A549 (cell line): ENCODE data around the gene CKAP5. TPM values are rescaled to one million over a fixed set of nuclear protein-coding genes. Genes with fewer than 3 reads are reported as not detected.
A peak's percentile ranks its signal among the peaks of the same experiment; 100 is the strongest.

Experiments
- BHLHE40 ChIP-seq: IDR thresholded peaks from 2 replicates; pipeline ENCODE4 v1.6.1; 2012; ENCODE audit warnings: low read depth, low read length, inconsistent platforms
- CBX2 ChIP-seq: fragments of 200-600 bp; sonication (generic); IDR thresholded peaks from 2 replicates; pipeline ENCODE4 v1.6.1; 2016; ENCODE audit warnings: low read depth, mild to moderate bottlenecking, borderline replicate concordance
- CEBPB ChIP-seq, 2 experiments: fragments of >200 bp in 1 of 2; sonication (Bioruptor Twin) in 1 of 2; formaldehyde crosslinking in 1 of 2; IDR thresholded peaks; 2 replicates each; pipeline ENCODE4 v1.6.1; 2012 to 2016
- CHD2 ChIP-seq: fragments of 150-350 bp; IDR thresholded peaks from 2 replicates; pipeline ENCODE4 v1.6.1; 2014; ENCODE audit warnings: low read length; ENCODE audit not compliant: partially characterized antibody
- EHF ChIP-seq: fragments of 250-450 bp; sonication (Bioruptor Pico); IDR thresholded peaks from 2 replicates; pipeline ENCODE4 v1.5.0; 2020; ENCODE audit warnings: mild to moderate bottlenecking
- EHMT2 ChIP-seq: fragments of 200-600 bp; sonication (generic); IDR thresholded peaks from 2 replicates; pipeline ENCODE4 v1.6.1; 2016; ENCODE audit warnings: antibody characterized with exemption, low read depth, mild to moderate bottlenecking, moderate library complexity
- ELK1 ChIP-seq: fragments of 150-350 bp; IDR thresholded peaks from 2 replicates; pipeline ENCODE4 v1.6.1; 2014; ENCODE audit warnings: low read depth, mild to moderate bottlenecking, low read length
- EP300 ChIP-seq, 2 experiments: fragments of >200 bp; sonication (Bioruptor Twin); formaldehyde crosslinking; IDR thresholded peaks; 2 replicates in 1 of 2; 3 replicates in 1 of 2; pipeline ENCODE4 v1.6.1; 2016 to 2017
- ESRRA ChIP-seq: fragments of 150-350 bp; IDR thresholded peaks from 2 replicates; pipeline ENCODE4 v1.6.1; 2014; ENCODE audit warnings: mild to moderate bottlenecking, low read length, borderline replicate concordance
- FOSB ChIP-seq: fragments of 250-450 bp; sonication (Bioruptor Pico); IDR thresholded peaks from 2 replicates; pipeline ENCODE4 v1.5.0; 2020; ENCODE audit warnings: mild to moderate bottlenecking, moderate library complexity
- FOSL2 ChIP-seq, 2 experiments: fragments of 450-650 bp in 1 of 2; fragments of >200 bp in 1 of 2; sonication (Bioruptor Twin) in 1 of 2; formaldehyde crosslinking; IDR thresholded peaks; 2 replicates each; pipeline versions ENCODE4 v1.5.0 to v1.6.1; 2016 to 2020; ENCODE audit warnings: mild to moderate bottlenecking in 1 of 2, moderate library complexity in 1 of 2
- HDAC2 ChIP-seq: fragments of 200-600 bp; sonication (generic); IDR thresholded peaks from 2 replicates; pipeline ENCODE4 v1.6.1; 2016
- HES2 ChIP-seq: fragments of >200 bp; sonication (Bioruptor Twin); formaldehyde crosslinking; IDR thresholded peaks from 2 replicates; pipeline ENCODE4 v1.6.1; 2016
- HEYL ChIP-seq: fragments of 250-450 bp; sonication (Bioruptor Pico); IDR thresholded peaks from 2 replicates; pipeline ENCODE4 v1.8.0; 2021; ENCODE audit warnings: mild to moderate bottlenecking, moderate library complexity
- HOXA7 ChIP-seq: fragments of 250-450 bp; sonication (Bioruptor Pico); IDR thresholded peaks from 2 replicates; pipeline ENCODE4 v1.5.0; 2020; ENCODE audit warnings: mild to moderate bottlenecking, moderate library complexity
- HOXB13 ChIP-seq: fragments of 250-450 bp; sonication (Bioruptor Pico); IDR thresholded peaks from 2 replicates; pipeline ENCODE4 v1.5.0; 2020; ENCODE audit warnings: low read depth, mild to moderate bottlenecking, moderate library complexity
- JUN ChIP-seq, 2 experiments: fragments of >200 bp; sonication (Bioruptor Twin); formaldehyde crosslinking; IDR thresholded peaks; 2 replicates in 1 of 2; 3 replicates in 1 of 2; pipeline ENCODE4 v1.6.1; 2016 to 2017
- JUNB ChIP-seq: fragments of >200 bp; sonication (Bioruptor Twin); formaldehyde crosslinking; IDR thresholded peaks from 2 replicates; pipeline ENCODE4 v1.6.1; 2016
- MAX ChIP-seq: IDR thresholded peaks from 2 replicates; pipeline ENCODE4 v1.6.1; 2012
- MAZ ChIP-seq: fragments of 150-350 bp; IDR thresholded peaks from 2 replicates; pipeline ENCODE4 v1.6.1; 2014; ENCODE audit warnings: antibody characterized with exemption, low read depth, low read length, borderline replicate concordance
- NFE2L2 ChIP-seq: fragments of 150-350 bp; conservative IDR thresholded peaks from 2 replicates; pipeline ENCODE4 v1.6.1; 2014; ENCODE audit warnings: low read length
- NPAS2 ChIP-seq: fragments of 250-450 bp; sonication (Bioruptor Pico); IDR thresholded peaks from 2 replicates; pipeline ENCODE4 v1.8.0; 2022; ENCODE audit warnings: mild to moderate bottlenecking, moderate library complexity, borderline replicate concordance
- NR3C1 ChIP-seq: fragments of >200 bp; sonication (Bioruptor Twin); formaldehyde crosslinking; IDR thresholded peaks from 3 replicates; pipeline ENCODE4 v1.6.1; 2017
- PBX3 ChIP-seq: IDR thresholded peaks from 2 replicates; pipeline ENCODE4 v1.6.1; 2012
- POLR2A ChIP-seq: IDR thresholded peaks from 2 replicates; pipeline ENCODE4 v1.6.1; 2012; ENCODE audit warnings: mild to moderate bottlenecking, low read length
- POLR2AphosphoS2 ChIP-seq: conservative IDR thresholded peaks from 2 replicates; pipeline ENCODE4 v1.6.1; 2012; ENCODE audit warnings: low read length, improper control_type of control experiment, inconsistent platforms
- REST ChIP-seq: fragments of 200-600 bp; sonication (generic); IDR thresholded peaks from 2 replicates; pipeline ENCODE4 v1.6.1; 2016; ENCODE audit warnings: antibody characterized with exemption, mild to moderate bottlenecking, moderate library complexity
- RFX5 ChIP-seq: fragments of 450-650 bp; IDR thresholded peaks from 2 replicates; pipeline ENCODE4 v1.7.1; 2014; ENCODE audit warnings: antibody characterized with exemption, mild to moderate bottlenecking, moderate library complexity
- RNF2 ChIP-seq: fragments of 200-600 bp; sonication (generic); IDR thresholded peaks from 2 replicates; pipeline ENCODE4 v1.6.1; 2016; ENCODE audit warnings: low read depth, mild to moderate bottlenecking, antibody characterized with exemption, moderate library complexity, borderline replicate concordance
- SMC3 ChIP-seq: fragments of >200 bp; sonication (Bioruptor Twin); formaldehyde crosslinking; IDR thresholded peaks from 3 replicates; pipeline ENCODE4 v1.6.1; 2018; ENCODE audit warnings: inconsistent platforms
- SREBF2 ChIP-seq: fragments of 450-650 bp; IDR thresholded peaks from 2 replicates; pipeline ENCODE4 v1.6.1; 2014; ENCODE audit warnings: mild to moderate bottlenecking, moderate library complexity
- TFCP2L1 ChIP-seq: fragments of 250-450 bp; sonication (Bioruptor Pico); IDR thresholded peaks from 2 replicates; pipeline ENCODE4 v1.5.0; 2021; ENCODE audit warnings: mild to moderate bottlenecking
- USF2 ChIP-seq: fragments of 450-650 bp; IDR thresholded peaks from 2 replicates; pipeline ENCODE4 v1.6.1; 2014; ENCODE audit warnings: antibody characterized with exemption
- ZC3H11A ChIP-seq: fragments of 450-650 bp; IDR thresholded peaks from 2 replicates; pipeline ENCODE4 v1.6.1; 2014; ENCODE audit warnings: antibody characterized with exemption, mild to moderate bottlenecking
- ZNF302 ChIP-seq: fragments of 250-450 bp; sonication (Bioruptor Pico); IDR thresholded peaks from 2 replicates; pipeline ENCODE4 v1.9.0; 2021; ENCODE audit warnings: inconsistent platforms, mild to moderate bottlenecking, moderate library complexity
- polyA plus RNA-seq, 4 experiments: library from polyadenylated mRNA; depleted of rRNA in 3 of 4; stranded (reverse); fragments of >200 nt; fragmentation: RNase III in 1 of 4; extraction: RNeasy Plus Mini Kit Qiagen cat#74134 plus additional on column Dnase treatment in 1 of 4; gene quantifications; 2 replicates in 3 of 4; 3 replicates in 1 of 4; pipeline ENCODE4 v1.2.3, GENCODE V29; 2011 to 2017

Gene CKAP5
- polyA plus RNA-seq, 2 of the 4 experiments (the other 2 are of a cell fraction) = 66.3 to 173 TPM

GRCh38 chr11:46718155-46719019 lies 127.7 kb downstream of the CKAP5 start (continued):
- TF ChIP-seq NFE2L2 = no peak
- no peak for TF ChIP-seq POLR2AphosphoS2
- no peak for TF ChIP-seq ELK1
- no peak for TF ChIP-seq FOSL2 (IDR thresholded peaks at IDR 0.05)
- TF ChIP-seq FOSL2 (CRISPR knock-in tag; IDR thresholded peaks at IDR 0.05) = no peak
- TF ChIP-seq EP300 (IDR thresholded peaks at IDR 0.05) = no peak
- 0 out of 2 replicates have a peak, but pooled peaks have one; percentile 59 for TF ChIP-seq HOXB13 (CRISPR knock-in tag)
- no peak for TF ChIP-seq USF2
- TF ChIP-seq EHF (CRISPR knock-in tag) = no peak; the same call in 1 of the 2 replicates
- TF ChIP-seq MAX = peak; percentile 61; the same call in 1 of the 2 replicates
- no peak for TF ChIP-seq NR3C1
- TF ChIP-seq CBX2 = no peak
- no peak for TF ChIP-seq PBX3
- no peak for TF ChIP-seq FOSB (CRISPR knock-in tag)
- no peak for TF ChIP-seq CHD2
- TF ChIP-seq RNF2 = no peak
- no peak for TF ChIP-seq POLR2A
- no peak for TF ChIP-seq ZC3H11A
- TF ChIP-seq CEBPB (IDR thresholded peaks at IDR 0.05) = no peak
- TF ChIP-seq JUN (IDR thresholded peaks at IDR 0.05) = peak in 1 of 2 experiments; percentile 59; a peak in 1 of 5 replicates
- no peak for TF ChIP-seq REST
- TF ChIP-seq SMC3 = no peak
- TF ChIP-seq HEYL = 0 out of 2 replicates have a peak, but pooled peaks have one; percentile 51
- no peak for TF ChIP-seq MAZ
- TF ChIP-seq HDAC2 = peak; percentile 70; the same call in 1 of the 2 replicates
- no peak for TF ChIP-seq SREBF2
- TF ChIP-seq JUNB = no peak
- no peak for TF ChIP-seq ESRRA
- TF ChIP-seq HES2 = no peak
- TF ChIP-seq BHLHE40 = no peak
- TF ChIP-seq RFX5 = no peak
- TF ChIP-seq EHMT2 = no peak
- no peak for TF ChIP-seq HOXA7 (CRISPR knock-in tag)
- no peak for TF ChIP-seq NPAS2
- TF ChIP-seq ZNF302 (CRISPR knock-in tag) = no peak
- no peak for TF ChIP-seq TFCP2L1 (CRISPR knock-in tag)
